NB4 (cell line): ENCODE data around the gene WASHC2C.

Experiments
- CTCF ChIP-seq: IDR thresholded peaks from one replicate; pipeline ENCODE4 v1.5.1; 2012; ENCODE audit warnings: low read depth, low read length
- POLR2A ChIP-seq: IDR thresholded peaks from 2 replicates; pipeline ENCODE4 v1.6.1; 2011; ENCODE audit warnings: mild to moderate bottlenecking; ENCODE audit not compliant: insufficient read length; ENCODE audit errors: extremely low read depth

GRCh38 chr10:45819552-45819951 lies 92.5 kb downstream of the WASHC2C start:
- TF ChIP-seq CTCF (no peak), POLR2A (no peak)
